Mucosa of gallbladder (tissue), 1 donor: ENCODE data around the gene HOXD11. TPM values are rescaled to one million over a fixed set of nuclear protein-coding genes. Genes with fewer than 3 reads are reported as not detected.

ENCODE experiments used
- DNase-seq: peaks from one replicate; pipeline ENCODE4 v3.0.0-alpha.2; 2020; ENCODE audit warnings: low spot score
- total RNA-seq: library from RNA; stranded (reverse); gene quantifications from one replicate; pipeline ENCODE4 v1.2.1, GENCODE V29; 2021
- donor health status: DM: no; HTN: no; CAD: no.

HOXD11 gene
- total RNA-seq, 1 donor from 2014 or later: not detected

DNA sequence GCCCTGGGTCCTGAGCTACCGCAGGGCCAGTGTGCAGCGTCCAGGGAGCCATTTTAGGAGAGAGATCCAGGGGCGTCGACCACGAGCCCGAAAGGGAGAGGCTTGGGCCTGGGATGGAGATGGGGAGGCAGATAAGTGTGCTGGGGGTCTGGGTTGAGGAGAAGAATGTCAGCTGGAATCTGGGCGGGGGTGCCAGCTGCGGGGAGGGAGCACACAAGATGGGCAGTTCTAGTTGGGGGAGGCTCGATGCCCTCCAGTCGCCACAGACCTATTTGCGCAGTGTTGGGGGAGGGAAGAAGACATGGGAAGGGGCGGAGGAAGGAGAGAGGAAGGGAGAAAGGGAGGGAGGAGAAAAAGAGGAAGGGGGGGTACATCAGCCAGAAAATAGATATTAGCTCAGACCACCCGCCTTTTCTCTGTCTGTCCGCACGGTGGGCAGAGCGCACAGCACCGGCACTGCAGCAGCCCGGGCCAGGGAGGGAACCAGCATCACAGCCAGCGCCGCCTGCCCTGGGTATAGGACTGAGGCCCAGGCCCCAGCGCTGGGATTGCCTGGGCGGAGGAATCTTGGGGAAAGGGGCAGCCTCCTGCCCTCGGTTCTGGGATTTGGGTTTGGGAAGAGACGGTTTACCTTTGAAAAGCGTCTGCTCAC lies 1.9 kb upstream of the HOXD11 start:
- DNase-seq: no peak

DNA sequence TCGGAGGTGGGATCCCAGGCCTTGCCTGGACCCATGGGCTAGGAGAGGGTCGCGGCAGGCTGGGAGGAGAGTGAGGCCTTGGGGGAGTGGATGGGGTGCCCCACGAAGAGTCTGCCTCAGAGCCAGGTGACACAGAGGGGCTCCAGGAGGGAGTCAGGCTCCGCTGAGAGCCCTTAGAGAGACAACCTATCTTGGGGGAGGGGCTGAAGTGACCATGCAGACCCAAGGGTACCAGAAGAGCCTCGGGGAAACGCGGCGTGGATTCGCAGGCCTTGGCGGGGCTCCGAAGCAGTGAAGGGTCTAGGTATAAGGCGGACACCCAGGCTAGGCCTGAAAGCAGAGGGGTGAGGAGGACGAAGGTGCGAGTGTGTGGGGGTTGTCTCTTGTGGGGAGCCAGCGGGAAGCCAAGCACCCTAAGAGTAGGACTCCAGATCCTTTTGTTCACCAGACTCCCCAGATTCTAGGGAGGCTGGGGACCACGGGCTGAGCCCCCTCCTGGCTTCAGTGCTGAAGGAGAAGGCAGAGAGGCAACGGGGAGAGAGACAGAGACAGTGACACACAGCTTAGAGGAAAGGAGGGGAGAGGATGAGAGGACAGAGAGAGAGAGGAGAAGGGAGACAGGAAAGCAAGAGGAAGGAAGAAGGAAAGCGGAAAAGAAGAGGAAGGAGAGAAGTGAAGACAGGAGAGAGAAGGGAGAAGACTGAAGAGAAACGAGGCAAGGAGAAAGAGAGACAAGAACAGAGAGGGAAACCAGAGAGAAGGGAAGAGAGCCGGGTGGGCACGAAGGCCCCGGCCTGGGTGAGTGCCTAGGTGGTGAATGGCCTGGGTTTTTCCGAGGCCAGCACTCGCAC lies 1.1 kb upstream of the HOXD11 start:
- no peak for DNase-seq

DNA sequence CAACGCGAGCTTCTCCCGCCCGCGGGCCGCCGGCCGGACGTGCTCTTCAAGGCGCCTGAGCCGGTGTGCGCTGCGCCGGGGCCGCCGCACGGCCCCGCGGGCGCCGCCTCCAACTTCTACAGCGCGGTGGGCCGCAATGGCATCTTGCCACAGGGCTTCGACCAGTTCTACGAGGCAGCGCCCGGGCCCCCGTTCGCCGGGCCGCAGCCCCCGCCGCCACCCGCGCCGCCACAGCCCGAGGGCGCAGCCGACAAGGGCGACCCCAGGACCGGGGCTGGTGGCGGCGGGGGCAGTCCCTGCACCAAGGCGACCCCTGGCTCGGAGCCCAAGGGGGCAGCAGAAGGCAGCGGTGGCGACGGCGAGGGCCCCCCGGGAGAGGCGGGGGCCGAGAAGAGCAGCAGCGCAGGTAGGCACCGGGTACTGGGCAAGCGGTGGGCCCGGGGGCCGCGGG lies 676 bp downstream of the HOXD11 start:
- DNase-seq: no peak

DNA sequence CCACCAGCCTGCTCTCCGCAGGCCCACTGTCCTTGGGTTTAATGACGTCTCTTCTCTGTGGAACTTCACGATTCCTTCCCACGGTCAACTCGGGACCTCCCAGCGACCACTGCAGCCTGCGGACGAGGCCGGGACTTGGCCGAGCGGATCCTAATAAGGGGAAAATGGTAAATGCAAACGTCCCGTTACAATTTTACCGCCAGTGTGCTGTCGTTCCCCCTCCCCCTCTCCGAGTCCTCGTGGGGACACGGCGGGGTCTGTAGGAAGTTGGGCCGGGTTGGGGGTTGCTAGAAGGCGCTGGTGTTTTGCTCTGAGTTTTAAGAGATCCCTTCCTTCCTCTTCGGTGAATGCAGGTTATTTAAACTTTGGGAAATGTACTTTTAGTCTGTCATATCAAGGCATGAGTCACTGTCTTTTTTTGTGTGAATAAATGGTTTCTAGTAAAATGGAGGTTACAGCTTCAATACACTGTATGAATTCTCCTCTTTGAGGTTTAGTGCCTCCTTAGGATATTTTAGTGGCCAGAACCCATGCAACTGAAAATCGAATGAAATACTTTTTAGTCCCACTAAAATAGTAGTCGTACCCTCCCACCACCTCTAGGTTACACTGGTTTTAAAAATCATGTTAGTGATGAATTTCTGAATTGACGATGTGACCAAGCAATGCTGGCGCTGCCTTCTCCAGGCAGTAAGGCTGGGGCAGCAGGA lies 2.3 kb downstream of the HOXD11 start:
- no peak for DNase-seq

DNA sequence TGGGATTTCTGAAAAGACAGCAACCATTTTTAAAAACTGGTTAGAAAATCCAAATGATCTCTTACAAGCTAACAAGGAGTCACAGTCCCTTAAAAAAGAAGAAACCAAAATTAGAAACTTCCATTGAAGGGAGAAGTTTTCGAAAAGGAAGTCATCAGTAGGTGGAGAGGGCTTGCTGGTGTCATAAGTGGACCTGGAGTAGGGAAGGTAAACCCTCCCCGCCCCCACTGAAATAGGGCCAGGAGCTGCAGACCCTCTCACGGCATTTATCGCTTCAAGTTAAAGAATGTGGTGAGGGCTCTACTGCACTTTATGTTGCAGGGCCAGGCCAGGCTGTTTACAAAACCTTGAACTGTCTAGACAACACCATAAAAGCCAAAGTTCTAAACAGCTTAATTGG lies 2.9 kb downstream of the HOXD11 start:
- no peak for DNase-seq

DNA sequence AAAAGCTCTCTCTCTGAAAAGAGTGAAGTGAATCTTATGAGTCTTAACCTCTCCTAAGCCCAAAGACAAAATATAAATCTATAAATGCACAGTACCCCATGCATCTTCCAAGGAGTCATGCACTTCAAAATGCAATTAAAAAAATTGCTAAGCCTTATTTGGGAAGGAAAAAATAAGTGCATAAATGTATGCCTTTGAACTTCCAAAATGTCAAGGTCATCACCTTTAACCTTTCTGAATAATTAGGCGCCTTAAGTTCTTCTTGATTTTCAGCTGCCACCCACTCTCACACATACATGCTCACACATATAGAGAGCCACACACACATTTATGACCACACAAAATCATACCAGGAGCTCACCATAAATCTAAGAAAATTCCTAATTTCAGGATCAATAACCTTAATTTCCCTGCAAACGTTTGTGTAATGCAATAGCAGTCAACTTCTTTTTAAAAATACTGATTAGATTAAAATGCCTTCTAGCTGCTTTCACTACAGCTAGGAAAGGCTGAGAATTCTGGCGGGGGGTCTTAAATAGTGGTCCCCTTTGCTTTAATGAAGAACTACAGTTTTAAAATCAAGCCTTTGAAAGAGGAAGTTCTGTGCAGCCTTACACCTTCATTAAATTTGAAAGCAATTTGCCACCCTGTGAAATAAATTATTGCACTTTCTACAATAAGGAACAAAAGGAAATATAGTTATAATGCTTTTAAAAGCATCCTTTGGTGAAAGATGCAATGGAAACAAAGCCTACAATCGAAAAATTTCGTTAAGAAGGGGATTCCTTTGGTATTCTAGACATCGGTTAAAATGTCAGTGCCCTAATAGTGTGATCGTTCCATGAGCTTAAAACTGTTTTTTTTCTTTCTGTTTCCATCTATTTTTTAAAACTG lies 3.6 kb downstream of the HOXD11 start:
- no peak for DNase-seq

DNA sequence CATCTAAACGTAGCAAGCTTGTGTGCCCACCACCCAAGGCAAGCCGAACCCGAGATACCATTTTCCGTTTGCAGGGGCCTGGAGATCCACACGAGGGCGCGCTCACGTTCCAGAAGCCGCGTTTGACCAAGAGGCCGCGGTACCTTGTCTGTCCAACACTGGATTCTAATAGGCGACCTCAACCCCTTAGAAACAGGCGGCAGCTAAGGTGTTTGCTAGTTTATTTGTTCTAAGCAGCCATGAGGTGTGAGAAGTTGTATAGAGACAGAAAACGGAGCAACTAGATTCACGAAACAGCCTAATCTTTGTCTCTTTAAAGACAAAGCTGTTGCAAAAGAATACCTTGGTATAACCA lies 4.2 kb downstream of the HOXD11 start:
- DNase-seq: no peak

DNA sequence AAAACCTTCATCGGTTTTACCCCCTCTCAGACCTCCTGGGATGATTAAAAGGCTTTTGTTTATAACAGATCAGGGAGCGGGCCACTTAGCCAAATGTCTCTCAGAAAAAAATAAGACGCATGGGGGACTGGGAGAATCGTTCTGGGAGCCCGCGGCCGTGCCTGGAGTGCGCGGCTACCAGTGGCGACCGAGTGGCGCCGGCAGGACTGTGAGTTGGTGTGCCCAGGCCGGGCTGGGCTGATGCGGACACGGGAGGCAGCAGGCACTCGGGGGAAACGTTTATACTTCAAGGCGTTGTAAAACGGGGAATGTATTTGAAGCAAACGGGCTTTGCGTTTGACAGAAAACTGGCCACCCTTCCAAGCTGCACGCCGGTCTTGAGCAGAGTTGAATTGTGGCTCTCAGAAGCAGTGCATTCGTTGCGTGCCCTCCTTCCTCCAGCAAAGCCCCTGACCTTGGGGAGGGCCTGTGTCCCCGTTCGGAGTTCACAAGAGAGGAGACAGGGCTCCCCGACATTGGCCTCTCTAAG lies 4.8 kb downstream of the HOXD11 start:
- no peak for DNase-seq

DNA sequence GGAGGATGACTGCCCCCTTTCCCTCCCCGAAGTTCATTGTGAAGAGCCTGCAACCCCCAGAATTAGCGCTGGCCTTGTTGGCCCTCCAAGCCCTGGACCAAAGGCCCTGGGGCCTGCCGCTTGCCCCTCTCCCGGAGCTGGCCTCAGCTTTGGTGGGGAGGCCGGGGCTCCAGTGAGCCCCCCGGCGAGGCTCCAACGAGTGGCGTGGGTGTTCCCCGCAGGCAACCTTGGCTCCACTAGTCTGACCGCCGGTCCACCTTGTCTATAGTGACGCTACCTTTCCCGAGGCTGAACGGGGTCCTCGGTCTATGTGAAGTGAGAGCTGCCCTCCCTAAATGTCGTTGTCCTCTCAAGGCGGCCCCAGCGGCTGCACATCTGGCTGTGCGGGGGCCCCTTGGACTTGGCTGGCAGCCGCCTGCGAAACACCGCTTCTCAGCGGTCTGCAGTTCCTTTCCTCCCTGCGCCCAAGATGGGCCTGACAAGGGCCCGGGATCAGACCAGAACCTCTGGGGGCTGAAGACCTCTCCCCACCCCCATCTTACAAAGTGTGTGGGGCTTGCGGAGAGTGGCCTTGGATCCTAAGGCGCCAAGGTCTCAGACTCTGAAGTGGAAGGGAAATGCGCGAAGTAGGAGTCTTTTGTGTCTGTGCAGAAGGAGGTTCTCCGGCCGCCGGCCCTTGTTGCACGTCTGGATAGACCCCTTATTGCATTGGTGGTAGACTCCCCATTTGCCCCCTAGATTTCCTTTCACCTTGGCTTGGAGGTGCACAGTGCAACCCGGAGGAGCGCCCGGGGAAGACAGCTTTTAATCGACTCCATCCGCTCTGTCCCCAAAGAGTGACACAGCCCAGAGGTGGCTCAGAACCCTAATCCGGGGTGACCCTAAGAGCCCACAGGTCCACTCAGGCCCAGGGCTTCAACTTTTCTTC lies 5.6 kb downstream of the HOXD11 start:
- no peak for DNase-seq

DNA sequence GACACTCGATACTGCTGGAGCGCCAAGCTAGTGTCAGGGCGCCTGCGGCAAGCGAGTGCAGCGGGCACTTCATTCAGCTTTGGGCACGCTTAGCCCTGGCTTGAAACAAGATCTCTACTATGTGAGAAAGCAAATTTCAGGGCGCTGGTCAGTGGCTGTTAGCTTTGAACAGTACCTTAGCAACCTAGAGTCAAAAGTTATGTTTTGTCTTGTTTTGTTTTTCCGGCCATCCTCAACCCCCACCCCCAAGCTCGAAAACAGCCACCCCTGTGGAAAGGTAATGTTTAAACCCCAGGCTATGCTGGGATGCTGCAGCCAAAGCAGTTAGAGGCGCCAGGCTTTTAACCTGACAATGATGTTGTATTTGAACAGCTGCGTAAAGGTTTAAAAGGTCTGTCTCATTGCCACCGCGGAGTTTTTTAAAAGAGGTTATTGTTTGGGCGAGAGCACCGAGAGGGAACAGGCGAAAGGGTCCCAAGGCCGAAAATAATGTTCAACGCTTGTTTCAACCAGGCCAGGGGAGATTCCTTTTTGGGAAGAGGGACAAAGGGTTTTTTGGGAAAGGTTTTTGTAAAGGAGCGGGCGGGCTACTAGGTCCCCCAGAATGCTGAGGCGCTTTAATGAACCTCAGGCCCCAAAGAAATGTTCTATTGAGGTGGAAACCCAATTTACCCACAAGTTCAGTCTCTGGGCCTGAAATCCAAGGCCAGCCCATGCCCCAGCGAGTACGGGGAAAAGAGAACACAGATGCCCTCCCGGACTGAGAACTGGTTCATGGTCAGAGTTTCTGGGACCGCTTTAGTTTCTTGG lies 7.2 kb downstream of the HOXD11 start:
- DNase-seq: no peak

DNA sequence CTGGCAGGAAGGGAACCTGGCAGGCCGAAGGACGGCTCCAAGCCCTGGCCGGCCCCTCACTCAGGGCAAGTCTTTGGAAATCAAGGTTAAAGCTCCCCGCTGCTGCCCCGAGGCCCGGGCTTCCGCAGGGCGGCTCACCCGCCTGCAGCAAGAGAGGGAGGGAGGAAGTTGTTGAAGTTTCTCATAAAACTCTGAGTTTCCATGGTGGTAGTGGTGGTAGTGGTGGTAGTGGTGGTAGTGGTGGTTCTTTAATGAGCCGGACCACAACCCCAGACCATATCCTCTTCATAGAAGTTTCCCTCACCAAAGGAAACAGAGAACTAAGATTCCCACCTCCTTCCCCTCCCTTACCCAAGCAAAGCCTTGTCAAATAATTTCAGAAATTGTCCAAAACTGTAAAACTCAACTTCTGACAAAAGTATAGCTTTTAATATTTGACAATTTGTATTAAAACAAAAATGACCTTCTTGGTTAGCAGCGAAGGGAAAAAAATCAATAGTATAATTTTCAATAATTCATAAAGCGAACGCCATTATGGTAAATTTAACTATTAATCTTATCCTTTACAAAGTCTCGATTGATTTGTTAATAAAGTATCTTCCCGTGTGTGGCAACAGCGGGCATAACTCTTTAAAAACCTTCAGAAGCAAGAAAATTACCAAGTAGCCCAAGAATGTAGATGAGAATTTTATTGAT lies 8.0 kb downstream of the HOXD11 start:
- no peak for DNase-seq

DNA sequence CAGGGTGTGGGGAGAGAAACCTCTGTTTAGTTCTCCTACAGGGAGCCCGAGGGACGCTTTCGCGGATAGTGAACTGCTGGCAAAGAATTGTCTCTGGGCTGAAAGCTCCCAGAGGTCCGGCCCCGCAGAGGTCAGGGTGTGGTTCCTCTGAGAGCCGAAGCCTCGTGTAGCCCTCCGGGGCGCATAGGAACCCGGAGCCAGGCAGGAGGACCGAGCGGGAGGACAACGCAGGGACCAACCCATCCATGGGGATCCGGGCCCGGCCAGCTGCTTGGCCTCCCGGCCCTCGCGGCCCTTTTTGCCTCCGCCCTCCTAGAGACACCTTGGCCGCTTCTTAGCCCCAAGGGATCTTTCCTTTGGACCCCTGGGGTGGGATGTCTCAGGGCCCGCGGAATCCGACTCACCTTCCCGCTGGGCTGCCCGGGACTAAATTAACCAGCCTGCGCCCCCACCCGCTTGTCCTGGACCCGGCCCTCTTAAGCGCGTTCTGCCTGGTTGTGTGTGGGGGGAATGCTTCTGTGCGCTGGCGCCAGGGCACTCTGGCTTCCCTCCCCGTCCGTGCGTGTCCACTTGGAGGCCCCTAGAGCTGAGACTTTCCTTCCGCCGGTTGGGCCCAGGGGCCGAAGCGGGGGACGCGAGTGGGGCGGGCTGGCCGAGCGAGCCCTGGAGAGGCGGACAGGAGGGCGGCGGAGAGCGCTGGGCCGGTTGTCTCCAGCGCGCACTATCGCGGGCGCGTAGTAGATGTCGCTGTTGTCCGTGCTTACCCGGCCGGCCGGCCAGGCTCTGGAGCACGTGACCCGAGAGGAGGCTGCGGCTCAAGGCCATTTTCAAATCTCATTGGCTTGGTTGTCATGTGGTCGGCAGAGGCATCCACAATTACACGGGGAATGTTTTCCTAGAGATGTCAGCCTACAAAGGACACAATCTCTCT lies 9.1 kb downstream of the HOXD11 start, which contains the start of gene HOXD10:
Gene HOXD10 (plus strand): TSS at position 896 of the 931 bp plus-strand sequence. CDS start 56 bp downstream, outside the sequence.
- no peak for DNase-seq

DNA sequence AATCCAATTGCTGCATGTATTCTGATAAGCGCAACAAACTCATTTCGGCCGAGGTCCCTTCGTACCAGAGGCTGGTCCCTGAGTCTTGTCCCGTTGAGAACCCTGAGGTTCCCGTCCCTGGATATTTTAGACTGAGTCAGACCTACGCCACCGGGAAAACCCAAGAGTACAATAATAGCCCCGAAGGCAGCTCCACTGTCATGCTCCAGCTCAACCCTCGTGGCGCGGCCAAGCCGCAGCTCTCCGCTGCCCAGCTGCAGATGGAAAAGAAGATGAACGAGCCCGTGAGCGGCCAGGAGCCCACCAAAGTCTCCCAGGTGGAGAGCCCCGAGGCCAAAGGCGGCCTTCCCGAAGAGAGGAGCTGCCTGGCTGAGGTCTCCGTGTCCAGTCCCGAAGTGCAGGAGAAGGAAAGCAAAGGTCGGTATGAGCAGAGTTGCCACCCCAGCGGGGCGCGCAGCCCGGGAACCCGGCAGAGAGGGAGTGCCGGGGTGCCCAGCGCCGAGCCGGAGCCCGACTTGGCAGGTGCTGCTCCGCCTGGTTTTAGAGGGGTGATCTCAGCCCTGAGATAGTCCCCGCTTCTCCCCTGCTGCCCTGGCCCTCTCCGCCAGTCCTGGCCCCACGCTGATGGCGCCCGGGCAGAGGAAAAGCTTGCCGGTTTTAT lies 10.2 kb downstream of the HOXD11 start:
- no peak for DNase-seq

DNA sequence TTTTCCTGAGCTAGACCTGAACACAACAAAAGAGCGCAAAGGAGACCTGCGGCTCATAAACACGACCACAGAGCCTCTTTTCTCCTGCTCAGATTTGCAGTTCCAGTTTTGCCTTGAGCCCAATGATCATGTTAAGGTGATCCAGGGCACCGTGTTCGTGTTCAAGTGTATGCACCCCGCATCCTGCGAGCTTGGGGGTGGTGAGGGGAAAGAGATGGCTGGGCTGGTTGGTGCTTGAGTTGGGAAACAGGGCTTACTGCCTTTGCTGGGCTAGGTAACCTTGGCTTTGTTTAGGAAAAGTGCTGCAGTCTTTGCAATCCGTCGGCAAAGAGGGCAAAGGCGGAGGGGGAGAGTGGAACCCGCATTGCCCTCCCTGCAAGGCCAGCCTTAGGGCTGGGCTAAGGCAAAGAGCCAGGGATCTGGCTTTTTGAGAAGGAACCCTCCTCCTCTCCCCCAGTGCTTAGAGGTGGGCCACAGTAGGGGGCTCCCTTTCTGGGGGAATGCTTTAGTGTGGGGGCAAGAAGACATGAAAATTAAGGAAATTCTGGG lies 10.8 kb downstream of the HOXD11 start:
- DNase-seq: no peak

DNA sequence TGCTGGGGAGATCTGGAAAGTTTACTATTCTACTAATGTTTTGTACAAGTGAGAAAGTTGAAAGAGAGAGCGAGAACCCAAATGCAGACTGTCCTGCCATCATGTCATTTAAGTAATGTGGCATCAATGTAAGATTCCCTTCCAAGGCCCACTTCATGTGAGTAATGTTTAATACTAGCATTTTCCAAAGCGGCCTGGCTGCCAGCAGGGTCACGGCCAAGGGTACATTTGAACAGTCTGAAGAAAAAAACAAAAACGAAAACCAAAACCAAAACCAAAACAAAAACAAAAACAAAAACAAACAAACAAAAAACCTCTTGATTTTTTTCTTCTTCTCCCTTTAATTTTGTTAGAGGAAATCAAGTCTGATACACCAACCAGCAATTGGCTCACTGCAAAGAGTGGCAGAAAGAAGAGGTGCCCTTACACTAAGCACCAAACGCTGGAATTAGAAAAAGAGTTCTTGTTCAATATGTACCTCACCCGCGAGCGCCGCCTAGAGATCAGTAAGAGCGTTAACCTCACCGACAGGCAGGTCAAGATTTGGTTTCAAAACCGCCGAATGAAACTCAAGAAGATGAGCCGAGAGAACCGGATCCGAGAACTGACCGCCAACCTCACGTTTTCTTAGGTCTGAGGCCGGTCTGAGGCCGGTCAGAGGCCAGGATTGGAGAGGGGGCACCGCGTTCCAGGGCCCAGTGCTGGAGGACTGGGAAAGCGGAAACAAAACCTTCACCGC lies 11.7 kb downstream of the HOXD11 start:
- no peak for DNase-seq
